HepG2 (cell line): ENCODE measurements around the gene TSEN54. TPM values are rescaled to one million over a fixed set of nuclear protein-coding genes. Genes with fewer than 3 reads are reported as not detected.

Experiments
- CC2D1A ChIP-seq: sonication (generic); formaldehyde crosslinking; IDR thresholded peaks from 2 replicates; pipeline ENCODE4 v1.8.1; 2023; ENCODE audit warnings: mild to moderate bottlenecking, missing genetic modification reagents
- CHCHD3 ChIP-seq: sonication (generic); formaldehyde crosslinking; IDR thresholded peaks from 2 replicates; pipeline ENCODE4 v1.8.0; 2022; ENCODE audit warnings: mild to moderate bottlenecking, missing genetic modification reagents, moderate library complexity
- ETV5 ChIP-seq: IDR thresholded peaks from 2 replicates; pipeline ENCODE4 v1.6.1; 2018; ENCODE audit warnings: missing biosample characterization, missing genetic modification reagents, inconsistent platforms, borderline replicate concordance
- GATAD2A ChIP-seq: IDR thresholded peaks from 2 replicates; pipeline ENCODE4 v1.6.1; 2016
- HCFC1 ChIP-seq: fragments of 150-350 bp; IDR thresholded peaks from 2 replicates; pipeline ENCODE4 v1.6.1; 2014; ENCODE audit warnings: low read depth, low read length
- HNRNPLL ChIP-seq: fragments of 200-400 bp; formaldehyde crosslinking; IDR thresholded peaks from 2 replicates; pipeline ENCODE4 v1.6.1; 2017; ENCODE audit warnings: mild to moderate bottlenecking, low read depth, low read length; ENCODE audit not compliant: poor library complexity, severe bottlenecking
- IRX3 ChIP-seq: sonication (generic); formaldehyde crosslinking; IDR thresholded peaks from 2 replicates; pipeline ENCODE4 v1.8.1; 2023; ENCODE audit warnings: mild to moderate bottlenecking, low read depth, missing genetic modification reagents, borderline replicate concordance
- KLF12 ChIP-seq: sonication (generic); formaldehyde crosslinking; IDR thresholded peaks from 2 replicates; pipeline ENCODE4 v1.4.0; 2020; ENCODE audit warnings: missing genetic modification reagents, borderline replicate concordance
- MED8 ChIP-seq: sonication (generic); formaldehyde crosslinking; IDR thresholded peaks from 2 replicates; pipeline ENCODE4 v1.8.1; 2023; ENCODE audit warnings: mild to moderate bottlenecking, missing genetic modification reagents; ENCODE audit not compliant: insufficient replicate concordance
- MXI1 ChIP-seq: IDR thresholded peaks from 3 replicates; pipeline ENCODE4 v1.6.1; 2012; ENCODE audit warnings: low read depth, low read length, inconsistent platforms, borderline replicate concordance
- POLR2AphosphoS2 ChIP-seq: IDR thresholded peaks from 2 replicates; pipeline ENCODE4 v1.6.1; 2011; ENCODE audit warnings: low read depth, low read length, improper control_type of control experiment
- RXRB ChIP-seq: IDR thresholded peaks from 2 replicates; pipeline ENCODE4 v1.6.1; 2016; ENCODE audit warnings: borderline replicate concordance, missing genetic modification reagents, missing compliant biosample characterization
- SIX1 ChIP-seq: sonication (generic); formaldehyde crosslinking; IDR thresholded peaks from 2 replicates; pipeline ENCODE4 v1.4.0; 2020; ENCODE audit warnings: missing genetic modification reagents, borderline replicate concordance
- U2AF2 ChIP-seq: fragments of 200-400 bp; formaldehyde crosslinking; IDR thresholded peaks from 2 replicates; pipeline ENCODE4 v1.6.1; 2017; ENCODE audit warnings: low read depth, mild to moderate bottlenecking, low read length
- ZFP62 ChIP-seq: sonication (generic); formaldehyde crosslinking; IDR thresholded peaks from 2 replicates; pipeline ENCODE4 v1.4.0; 2020; ENCODE audit warnings: missing genetic modification reagents
- ZNF225 ChIP-seq: sonication (generic); formaldehyde crosslinking; IDR thresholded peaks from 2 replicates; pipeline ENCODE4 v1.4.0; 2020; ENCODE audit warnings: mild to moderate bottlenecking, missing genetic modification reagents
- ZNF33B ChIP-seq: sonication (generic); formaldehyde crosslinking; IDR thresholded peaks from 2 replicates; pipeline ENCODE4 v1.5.1; 2020; ENCODE audit warnings: mild to moderate bottlenecking, missing genetic modification reagents
- ZNF788 ChIP-seq: sonication (generic); formaldehyde crosslinking; IDR thresholded peaks from 2 replicates; pipeline ENCODE4 v1.5.0; 2020; ENCODE audit warnings: mild to moderate bottlenecking, missing genetic modification reagents, borderline replicate concordance
- ZZZ3 ChIP-seq: sonication (generic); formaldehyde crosslinking; IDR thresholded peaks from 2 replicates; pipeline ENCODE4 v1.4.0; 2020; ENCODE audit warnings: missing genetic modification reagents, mild to moderate bottlenecking, borderline replicate concordance
- polyA plus RNA-seq, 8 experiments: library from polyadenylated mRNA; depleted of rRNA in 3 of 8; stranded (reverse) in 7 of 8; unstranded in 1 of 8; fragments of >200 nt; fragmentation: Illumina TruSeq in 4 of 8; extraction: Trizol in 4 of 8; gene quantifications; 2 replicates each; pipeline versions ENCODE4 v1.2.1 to v1.2.3, GENCODE V29; 2011 to 2016; ENCODE audit warnings: low read depth in 4 of 8, missing spikeins in 1 of 8, mixed read lengths in 1 of 8; ENCODE audit not compliant: insufficient read depth in 1 of 8
- total RNA-seq, 5 experiments: library from RNA; depleted of rRNA; stranded (reverse); fragments of >200 nt; fragmentation: Illumina TruSeq; extraction: Trizol; gene quantifications; 2 replicates each; pipeline ENCODE4 v1.2.3, GENCODE V29; 2016; ENCODE audit warnings: low read depth in 1 of 5
- TF ChIP-seq, protein P1 (sequence below): sonication (generic); formaldehyde crosslinking; IDR thresholded peaks from 2 replicates; pipeline ENCODE4 v1.9.0; 2021; ENCODE audit warnings: missing genetic modification reagents, borderline replicate concordance
- TF ChIP-seq, protein P2 (sequence below): sonication (generic); formaldehyde crosslinking; IDR thresholded peaks from 2 replicates; pipeline ENCODE4 v1.8.0; 2022; ENCODE audit warnings: low read depth, missing genetic modification reagents

Gene TSEN54
- total and polyA plus RNA-seq, 2 of the 13 experiments (the other 11 are each of a cell fraction or from before 2014, with no cell fraction given), result 62.9 to 63.3 TPM

DNA sequence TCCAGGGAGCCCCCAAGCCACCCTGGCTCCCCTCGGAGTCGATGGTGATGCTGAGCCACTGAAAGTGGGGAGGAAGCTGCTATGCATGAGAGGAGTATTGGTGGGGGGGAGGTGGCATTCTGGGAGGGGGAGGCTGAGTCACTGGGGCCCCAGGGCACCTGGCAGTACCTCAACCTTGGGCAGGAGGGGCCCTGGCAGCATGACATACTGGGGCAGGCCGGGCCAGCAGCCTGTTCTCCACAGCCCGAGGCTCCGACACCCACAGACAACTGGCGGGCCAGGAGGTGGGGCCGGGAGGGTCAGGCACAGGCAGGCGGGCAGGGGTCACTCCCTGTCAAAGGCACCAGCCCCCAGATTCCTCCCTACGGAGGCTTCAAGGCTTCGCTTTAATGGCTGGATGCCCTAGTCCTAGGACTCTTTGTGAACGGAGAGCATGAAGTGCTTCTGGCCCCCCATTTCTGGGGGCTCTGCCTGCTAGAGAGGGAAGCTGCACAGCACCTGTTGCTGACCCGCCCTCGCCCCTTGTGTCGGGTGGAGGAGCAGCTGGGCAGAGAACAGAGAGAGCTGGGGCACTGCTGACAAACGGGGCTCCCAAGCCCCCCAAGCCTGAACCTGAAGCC is 1.9 kb upstream of the TSEN54 start (continued):
- TF ChIP-seq ZNF225 (CRISPR knock-in tag) (no peak), U2AF2 (no peak), IRX3 (CRISPR knock-in tag) (no peak), RXRB (CRISPR knock-in tag) (no peak), ETV5 (CRISPR knock-in tag) (no peak), POLR2AphosphoS2 (no peak), SIX1 (CRISPR knock-in tag) (no peak), ZNF788 (CRISPR knock-in tag) (0 out of 2 replicates have a peak, but pooled peaks have one; percentile 14), CC2D1A (CRISPR knock-in tag) (0 out of 2 replicates have a peak, but pooled peaks have one; percentile 27), ZNF33B (CRISPR knock-in tag) (no peak), GATAD2A (0 out of 2 replicates have a peak, but pooled peaks have one; percentile 36), ZZZ3 (0 out of 2 replicates have a peak, but pooled peaks have one; percentile 11), ZFP62 (CRISPR knock-in tag) (no peak), MXI1 (no peak), KLF12 (no peak), HNRNPLL (peak; percentile 18), CHCHD3 (CRISPR knock-in tag) (no peak), MED8 (CRISPR knock-in tag) (no peak), HCFC1 (no peak)
- TF ChIP-seq, protein P1, sequence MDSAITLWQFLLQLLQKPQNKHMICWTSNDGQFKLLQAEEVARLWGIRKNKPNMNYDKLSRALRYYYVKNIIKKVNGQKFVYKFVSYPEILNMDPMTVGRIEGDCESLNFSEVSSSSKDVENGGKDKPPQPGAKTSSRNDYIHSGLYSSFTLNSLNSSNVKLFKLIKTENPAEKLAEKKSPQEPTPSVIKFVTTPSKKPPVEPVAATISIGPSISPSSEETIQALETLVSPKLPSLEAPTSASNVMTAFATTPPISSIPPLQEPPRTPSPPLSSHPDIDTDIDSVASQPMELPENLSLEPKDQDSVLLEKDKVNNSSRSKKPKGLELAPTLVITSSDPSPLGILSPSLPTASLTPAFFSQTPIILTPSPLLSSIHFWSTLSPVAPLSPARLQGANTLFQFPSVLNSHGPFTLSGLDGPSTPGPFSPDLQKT (CRISPR knock-in tag), result no peak
- TF ChIP-seq, protein P2, sequence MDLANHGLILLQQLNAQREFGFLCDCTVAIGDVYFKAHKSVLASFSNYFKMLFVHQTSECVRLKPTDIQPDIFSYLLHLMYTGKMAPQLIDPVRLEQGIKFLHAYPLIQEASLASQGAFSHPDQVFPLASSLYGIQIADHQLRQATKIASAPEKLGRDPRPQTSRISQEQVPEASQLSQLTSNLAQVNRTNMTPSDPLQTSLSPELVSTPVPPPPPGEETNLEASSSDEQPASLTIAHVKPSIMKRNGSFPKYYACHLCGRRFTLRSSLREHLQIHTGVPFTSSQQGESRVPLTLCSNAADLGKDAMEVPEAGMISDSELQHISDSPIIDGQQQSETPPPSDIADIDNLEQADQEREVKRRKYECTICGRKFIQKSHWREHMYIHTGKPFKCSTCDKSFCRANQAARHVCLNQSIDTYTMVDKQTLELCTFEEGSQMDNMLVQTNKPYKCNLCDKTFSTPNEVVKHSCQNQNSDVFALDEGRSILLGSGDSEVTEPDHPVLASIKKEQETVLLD, result no peak
